GM19467 (cell line): Measurements from ENCODE around the gene TFDP1.

Experiments
- ATAC-seq: cut with Tn5 transposase; IDR thresholded peaks from one replicate; pipeline ENCODE4 v1.9.1; 2021; ENCODE audit warnings: mild to moderate bottlenecking, moderate library complexity; ENCODE audit not compliant: unreplicated experiment

The TFDP1 gene

DNA sequence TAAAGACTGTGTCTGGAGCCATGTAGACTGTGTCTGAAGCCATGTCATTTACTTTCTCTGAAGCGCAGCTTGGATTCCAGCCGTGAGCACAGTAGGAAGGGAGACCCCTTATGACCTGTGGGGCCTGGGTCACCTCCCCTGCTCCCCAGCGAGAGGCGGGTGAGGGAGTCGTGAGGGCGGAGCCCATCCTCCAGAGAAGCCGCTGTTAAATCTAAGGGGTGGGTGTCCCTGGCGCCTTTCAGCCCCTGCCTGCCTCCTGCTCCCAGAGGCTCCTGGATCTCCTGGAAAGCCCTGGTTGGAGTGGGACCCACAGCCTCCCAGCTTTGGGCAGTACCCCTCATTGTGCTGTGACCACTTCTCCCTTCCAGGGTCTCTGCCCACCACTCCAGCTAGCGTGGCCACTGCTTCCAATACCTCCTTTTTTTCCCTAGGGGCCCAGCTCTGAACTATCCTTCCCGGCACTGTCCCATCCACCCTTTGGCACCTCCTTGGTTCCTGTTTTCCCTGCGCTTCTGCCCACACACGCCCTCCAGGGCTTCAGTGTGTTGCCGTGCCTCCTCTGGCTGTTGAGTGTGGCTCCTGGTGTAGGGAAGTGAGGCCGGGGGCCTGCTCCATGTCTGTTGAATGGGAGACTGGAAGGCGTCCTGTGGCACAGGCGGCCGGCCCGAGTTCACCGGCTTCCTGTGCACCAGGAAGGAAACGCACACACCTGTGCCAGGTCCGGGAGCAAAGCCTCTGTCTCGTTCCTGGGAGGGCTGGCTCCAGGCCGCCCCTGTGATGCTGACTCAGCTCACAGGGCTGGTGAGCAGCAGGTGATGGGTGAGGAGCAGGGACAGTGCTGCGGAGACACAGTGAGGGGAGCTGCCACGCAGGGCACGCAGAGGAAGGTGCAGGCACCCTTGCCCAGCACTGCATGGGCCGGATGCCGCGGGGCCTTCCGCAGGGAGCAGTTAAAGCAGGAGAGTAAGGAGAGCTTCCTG, 44.0 kb downstream of the TFDP1 start:
- no peak for ATAC-seq

DNA sequence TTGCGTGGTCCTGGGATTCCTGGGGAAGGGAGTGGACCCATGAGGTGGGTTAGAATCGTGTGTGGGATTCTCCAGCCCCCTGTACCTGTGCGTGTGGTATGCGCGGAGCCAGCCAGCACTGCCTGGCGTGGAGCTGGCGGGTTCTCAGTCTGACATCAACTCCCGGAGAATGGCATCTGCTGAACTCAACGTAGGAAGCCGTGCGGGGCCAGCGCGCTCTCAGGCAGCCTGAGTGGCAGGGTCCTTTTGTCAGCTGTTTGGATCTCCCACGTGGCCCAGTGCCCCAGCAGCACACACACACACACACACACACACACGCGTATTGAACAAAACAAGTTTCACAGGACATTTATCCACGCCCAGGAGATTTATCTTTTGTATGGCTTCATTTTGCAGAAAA, 45.3 kb downstream of the TFDP1 start:
- no peak for ATAC-seq

DNA sequence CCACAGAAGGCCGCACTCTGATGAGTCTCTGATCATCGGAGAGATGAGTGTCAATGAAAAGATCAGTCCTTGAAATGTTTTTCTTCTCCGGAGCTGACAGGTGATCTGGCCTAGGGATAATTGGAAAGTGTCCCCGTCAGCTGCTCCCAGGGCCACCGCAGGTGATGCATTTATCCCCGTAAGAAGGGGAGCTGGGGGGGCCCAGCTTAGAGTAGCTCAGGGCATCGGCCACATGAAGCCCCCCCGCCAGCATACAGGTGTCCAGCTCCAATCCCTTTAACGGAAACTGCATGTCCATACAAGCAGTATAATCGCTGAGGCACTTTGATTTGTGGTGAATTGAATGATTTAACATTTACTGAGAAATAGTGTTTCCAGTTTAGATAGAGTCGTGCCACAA, 45.7 kb downstream of the TFDP1 start:
- no peak for ATAC-seq

DNA sequence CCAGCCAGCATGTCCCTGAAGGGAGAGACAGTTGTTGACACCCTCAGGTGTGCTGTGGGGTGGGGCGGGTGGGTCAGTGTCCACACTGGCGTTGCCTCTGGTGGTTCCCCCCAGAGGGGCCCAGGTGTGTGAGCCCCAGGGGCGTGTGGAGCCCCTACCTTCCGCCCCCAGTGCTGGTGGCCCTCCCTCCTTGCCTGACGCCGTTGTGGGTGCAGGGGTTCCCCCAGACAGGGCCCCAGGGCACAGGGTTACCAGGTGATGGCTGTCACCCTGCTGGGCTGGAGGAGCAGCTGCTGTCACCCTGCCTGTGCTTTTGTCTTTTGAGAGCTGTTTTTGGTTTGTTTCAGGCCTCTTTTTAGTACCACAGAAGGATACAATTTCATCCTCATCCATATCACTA, 46.3 kb downstream of the TFDP1 start:
- no peak for ATAC-seq

DNA sequence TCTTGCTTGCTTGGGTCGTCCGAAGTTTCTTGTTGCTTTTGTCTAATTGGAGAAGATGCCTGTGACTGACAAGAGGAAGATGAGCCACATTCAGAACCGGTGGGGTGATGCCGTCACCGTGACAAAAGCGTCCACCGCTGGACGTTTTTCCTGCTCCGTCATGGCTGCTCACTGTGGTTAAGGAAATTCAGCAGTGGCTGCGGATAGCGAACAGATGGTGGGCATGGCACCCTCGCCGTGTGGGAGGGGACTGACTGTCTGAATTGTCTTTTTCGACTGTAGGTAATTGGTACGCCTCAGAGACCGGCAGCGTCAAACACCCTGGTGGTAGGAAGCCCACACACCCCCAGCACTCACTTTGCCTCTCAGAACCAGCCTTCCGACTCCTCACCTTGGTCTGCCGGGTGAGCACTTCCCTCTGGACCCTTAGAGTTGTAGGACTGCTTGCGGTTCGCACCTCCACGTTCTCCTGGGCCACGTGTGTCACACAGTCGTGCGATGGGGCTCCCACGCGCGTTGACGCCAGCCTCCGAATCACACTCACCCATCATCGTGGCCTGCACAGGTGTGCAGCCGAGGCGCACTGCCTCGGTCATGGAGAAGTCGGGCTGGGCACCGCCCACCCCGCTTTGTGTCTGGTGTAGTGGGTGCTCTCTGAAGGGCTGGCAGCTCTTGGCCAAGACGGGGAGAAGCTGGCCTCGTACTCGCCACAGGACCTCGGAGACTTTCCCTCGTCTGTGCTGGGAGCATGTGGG, 47.0 kb downstream of the TFDP1 start:
- ATAC-seq = no peak

DNA sequence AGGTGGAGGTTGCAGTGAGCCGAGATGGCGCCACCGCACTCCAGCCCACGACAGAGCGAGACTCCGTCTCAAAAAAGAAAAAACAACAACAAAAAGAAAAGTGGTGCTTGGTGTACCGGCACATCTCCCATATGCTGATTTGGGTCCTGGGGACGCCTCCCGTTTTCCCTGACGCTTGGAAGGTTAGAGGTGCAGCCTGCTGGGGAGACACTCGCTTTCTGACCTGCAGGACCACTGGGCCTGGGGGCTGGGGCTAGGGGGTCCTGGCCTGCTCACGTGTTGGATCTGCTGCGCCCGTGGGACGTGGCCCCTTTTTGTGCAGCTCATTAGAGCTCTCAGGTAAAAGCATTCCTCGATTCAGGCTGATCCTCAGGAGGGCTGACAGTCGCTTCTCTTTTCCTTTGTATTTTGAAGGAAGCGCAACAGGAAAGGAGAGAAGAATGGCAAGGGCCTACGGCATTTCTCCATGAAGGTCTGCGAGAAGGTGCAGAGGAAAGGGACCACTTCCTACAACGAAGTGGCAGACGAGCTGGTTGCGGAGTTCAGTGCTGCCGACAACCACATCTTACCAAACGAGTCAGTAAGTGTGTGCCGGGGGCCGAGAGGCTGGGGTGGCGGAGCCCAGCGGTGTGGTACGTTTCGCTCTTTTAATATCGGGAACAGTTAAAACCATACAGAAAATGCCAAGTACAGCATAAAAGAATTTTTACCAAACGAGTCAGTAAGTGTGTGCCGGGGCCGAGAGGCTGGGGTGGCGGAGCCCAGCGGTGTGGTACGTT, 48.3 kb downstream of the TFDP1 start:
- ATAC-seq = no peak

DNA sequence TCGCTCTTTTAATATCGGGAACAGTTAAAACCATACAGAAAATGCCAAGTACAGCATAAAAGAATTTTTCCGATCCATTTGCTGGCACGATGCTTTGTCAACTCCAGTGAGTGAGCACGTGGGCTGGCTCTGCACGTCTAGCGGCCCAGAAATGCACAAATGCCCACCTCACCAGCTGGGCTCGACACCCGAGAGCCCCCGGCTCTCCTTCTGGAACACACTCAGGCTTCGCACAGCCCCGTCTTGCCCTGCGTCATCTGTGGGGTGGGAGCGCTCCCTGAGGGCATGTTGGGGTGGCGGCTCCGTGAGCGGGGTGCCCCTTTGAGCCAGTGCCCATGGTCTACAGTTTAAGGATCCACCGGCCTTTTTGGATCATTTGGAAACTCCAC, 48.9 kb downstream of the TFDP1 start:
- no peak for ATAC-seq

DNA sequence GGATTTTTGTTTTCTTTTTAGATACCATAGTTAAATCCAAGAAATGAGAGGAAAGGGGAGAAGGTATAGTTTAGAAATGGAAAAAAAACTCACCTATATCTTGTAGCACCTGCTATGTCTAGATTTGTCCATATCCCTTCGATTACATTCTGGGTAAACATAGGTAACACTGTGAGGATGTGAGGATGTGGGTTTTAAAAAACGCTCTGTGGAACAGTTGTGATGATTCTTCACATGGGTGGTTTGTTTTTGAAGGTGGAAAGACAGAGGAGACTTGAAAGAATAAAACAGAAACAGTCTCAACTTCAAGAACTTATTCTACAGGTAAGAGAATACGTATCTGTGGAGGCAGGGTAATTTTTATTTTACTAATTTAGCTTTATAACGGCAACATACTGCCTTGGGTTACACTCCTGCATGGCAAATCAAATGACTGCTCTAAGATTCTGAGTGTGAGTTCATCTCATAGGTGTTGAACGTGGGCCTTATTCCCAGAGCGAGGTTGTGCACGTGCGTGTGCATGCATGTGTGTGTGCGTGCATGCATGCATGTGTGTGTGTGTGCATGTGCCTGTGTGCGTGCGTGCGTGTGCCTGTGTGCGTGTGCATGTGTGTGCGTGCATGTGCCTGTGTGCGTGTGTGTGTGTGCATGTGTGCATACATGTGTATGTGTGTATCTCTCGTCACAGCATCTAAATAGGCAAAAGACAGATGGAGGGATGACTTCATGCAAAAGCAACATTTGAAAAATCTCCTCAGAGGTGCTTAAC, 49.9 kb downstream of the TFDP1 start:
- no peak for ATAC-seq

DNA sequence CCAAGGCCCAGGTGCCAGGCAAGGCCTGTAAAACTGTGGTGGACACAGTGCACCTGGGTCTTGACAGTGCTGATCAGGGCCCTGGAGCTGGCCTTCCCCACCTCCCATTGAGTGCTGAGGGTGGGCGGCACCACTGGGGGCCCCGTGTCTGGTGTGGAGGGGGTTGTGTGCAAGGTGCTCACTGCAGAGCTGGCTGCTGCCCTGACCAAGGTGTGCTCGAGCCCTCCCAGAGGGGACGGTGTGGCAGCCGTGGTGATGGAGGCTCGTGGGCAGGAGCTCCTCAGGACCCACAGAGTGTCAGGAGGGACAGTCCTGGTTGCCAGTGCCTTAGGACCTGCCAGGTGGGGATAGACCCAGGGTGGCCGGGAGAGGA, 50.5 kb downstream of the TFDP1 start:
- no peak for ATAC-seq

DNA sequence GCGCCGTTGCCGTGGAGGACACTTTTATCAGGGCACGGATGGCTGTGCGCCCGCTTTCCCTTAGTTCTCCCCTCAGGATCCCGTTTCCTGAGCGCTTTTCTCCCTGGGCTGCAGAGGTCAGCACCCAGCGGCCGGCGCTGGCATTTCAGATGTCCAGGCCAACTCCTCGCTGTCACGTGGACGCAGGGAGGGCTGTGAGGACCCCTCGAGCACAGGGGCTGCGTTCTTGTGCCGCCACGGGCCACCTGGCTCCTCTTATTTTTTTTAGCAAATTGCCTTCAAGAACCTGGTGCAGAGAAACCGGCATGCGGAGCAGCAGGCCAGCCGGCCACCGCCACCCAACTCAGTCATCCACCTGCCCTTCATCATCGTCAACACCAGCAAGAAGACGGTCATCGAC, 51.2 kb downstream of the TFDP1 start:
- no peak for ATAC-seq

DNA sequence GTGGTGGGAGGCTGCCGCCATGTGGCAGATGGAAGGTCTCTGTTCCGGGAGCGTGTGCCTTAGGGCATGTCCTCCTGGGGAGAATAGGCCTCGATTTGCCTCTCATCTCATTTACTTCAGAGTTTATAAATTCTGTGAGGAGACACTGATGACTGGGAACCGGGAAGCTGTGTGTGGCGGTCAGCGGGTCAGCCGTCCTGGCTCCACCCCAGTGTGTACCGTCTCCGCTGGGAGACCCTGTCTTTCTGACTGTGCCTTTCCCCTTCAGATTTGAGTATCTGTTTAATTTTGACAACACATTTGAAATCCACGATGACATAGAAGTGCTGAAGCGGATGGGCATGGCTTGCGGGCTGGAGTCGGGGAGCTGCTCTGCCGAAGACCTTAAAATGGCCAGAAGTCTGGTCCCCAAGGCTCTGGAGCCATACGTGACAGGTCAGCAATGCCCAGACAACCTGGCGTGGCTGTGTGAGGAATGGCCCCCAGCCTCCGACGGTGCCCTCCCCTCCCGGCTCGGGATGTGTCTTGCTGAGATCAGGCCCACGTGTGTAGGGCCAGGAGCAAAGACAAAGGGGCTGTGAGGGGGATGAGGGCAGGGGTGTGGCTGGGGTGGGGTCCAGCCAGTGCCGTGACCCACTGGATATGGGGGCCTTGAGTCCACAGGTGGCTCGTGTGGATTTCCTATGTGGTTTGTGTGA, 51.9 kb downstream of the TFDP1 start:
- no peak for ATAC-seq

DNA sequence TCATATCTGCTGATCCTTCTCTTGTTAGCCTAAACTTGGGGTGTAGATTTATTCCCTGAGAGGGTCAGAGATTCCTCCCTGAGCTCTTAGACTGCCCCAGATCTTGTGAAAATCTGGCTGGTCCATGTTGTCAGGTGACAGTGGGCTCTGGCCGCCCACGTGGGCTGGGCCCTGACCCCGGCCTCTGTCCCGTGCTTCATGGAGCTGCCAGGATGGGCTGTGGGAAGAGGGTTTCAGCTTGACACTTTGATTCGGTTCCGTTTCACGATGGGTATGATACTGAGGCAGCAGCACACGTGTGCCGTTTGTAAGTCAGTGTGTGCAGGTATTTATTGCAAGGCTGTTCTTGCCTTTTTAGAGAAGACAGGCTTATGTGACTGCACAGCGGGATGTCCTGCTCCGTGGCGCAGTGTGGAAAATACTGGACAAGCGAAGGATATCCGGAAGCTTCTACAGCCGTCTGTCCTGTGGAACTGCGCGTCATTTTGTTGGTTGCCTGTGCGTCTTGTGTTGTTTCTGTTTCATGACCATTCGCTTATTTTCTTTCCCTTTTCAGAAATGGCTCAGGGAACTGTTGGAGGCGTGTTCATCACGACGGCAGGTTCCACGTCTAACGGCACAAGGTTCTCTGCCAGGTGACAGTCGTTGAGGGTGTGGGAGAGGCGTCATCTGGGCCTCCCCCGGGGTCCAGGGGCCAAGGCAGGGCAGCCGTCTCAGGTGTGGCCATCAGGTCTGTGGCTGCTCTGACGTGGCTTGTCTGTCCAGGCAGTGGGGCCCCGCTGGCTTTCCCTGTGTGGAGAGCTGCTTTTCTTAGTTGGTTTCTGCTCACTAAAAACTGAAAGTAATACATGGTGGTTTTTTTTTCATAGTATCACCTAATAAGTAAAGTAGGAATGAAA, 53.0 kb downstream of the TFDP1 start:
- no peak for ATAC-seq

DNA sequence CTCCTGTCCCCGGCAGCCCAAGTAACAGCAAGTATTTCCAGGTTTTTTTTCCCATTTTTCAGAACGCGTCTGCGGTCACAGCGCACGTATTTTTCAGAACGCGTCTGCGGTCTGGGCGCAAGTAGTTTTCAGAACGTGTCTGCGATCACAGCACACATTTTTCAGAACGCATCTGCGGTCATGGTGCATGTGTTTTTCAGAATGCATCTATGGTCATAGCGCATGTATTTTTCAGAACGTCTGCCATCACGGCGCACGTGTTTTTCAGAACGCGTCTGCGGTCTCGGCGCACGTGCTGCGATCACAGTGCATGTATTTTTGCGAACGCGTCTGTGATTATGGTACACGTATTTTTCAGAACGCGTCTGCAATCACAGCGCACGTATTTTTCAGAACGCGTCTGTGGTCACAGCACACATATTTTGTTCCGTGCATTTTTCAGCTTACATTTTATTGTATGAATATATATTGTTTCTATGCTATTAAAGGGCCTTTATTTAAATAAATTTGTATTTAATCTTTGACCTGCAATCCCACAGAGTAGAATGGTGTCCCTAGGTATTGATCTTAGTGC, 53.7 kb downstream of the TFDP1 start:
- ATAC-seq = no peak

DNA sequence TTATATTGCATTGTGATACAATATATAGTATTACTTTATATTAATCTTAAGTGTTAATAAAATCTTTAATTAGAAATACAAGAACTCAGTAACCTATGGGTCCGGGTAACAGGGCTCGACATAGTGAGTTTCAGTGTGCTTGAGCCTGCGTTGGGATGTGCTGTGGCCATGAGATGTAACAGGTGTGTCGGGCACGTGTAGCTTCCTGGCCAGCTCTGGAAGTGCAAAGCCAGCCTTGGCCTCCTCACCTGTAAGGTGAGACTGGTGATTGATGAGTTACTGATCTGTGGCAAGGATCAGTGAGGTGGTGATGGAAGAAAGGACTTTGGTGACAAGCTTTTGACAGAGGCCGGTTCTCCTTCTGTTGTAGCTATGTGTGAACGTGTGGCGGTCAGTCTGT, 54.3 kb downstream of the TFDP1 start:
- ATAC-seq = no peak

DNA sequence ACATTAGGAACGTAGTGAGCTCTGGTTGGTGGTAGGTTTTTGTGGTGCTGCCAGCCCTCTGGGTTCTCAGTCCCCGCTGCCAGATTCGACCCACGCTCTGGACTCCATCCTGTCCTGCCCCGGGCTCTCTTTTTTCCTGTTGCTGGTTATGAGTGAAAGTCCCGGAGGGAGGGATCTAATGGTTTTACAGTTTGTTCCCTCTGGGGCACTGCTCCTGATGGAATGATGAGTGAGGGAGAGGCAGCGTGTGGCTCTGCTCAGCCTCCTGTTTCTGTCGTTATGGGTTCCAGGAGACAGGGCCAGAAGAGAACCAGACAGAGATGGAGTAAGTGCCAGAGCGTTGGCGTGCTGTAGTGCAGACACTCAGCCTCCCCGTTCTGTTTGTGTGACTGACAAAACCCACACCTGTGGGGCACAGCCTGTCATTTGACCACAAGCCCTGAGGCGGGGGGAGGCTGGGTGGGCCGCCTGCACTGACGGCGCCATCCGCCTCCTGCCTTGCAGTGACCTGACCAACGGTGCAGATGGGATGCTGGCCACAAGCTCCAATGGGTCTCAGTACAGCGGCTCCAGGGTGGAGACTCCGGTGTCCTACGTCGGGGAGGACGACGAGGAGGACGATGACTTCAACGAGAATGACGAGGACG, 55.2 kb downstream of the TFDP1 start:
- no peak for ATAC-seq

DNA sequence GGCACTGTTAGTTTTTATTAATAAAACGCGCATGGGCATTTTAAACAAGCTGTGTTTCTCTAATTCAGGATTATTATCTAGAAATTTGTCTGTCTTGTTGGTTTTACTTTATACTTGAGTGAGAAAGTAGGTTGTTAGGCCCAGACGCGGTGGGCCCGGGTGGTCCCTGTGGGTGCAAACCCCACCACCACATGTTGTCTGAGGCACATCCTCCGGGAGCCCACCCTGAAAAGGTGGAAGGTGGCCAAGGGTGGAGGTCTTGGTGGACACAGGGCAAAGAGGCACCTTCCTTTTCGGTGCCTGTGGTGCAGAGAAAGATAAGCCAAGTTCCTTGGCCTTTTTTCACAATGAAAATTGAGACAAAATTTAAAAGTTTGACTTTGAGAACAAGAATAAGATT, 56.9 kb downstream of the TFDP1 start:
- ATAC-seq = no peak

DNA sequence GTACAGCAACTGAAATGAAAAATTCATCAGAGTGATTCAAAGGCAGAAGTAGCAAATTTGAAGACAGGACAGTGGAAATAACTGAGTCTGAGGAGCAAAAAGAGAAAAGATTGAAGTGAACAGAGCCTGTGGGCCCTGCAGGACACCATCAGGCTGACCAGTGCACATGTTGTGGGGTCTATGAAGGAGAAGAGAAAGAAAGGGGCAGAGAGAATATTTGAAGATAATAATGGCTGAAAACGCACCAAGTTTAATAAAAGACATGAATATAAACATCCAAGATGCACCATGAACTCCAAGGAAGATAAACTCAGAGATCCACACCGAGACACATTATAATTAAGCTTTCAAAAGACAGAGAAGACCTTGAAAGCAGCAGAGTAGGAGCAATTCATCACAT, 58.0 kb downstream of the TFDP1 start:
- no peak for ATAC-seq

DNA sequence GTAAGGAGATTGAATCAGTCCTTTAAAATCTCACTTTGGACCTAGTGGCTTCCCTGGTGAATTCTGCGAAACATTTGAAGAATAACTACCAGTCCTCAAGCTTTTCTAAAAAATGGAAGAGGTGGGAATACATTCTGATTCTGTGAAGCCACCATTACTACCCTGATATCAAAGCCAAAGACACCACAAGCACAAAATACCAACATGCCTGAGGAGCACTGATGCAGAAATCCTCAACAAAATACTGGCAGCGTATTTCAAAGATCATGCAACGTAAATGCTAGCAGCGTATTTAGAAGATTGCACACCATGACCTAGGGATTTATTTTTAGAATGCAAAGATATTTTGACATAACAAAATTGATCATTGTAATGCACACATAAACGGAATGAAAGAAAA, 59.0 kb downstream of the TFDP1 start:
- ATAC-seq = no peak
